ENCODE results near the gene PI16. TPM values are rescaled to one million over a fixed set of nuclear protein-coding genes. Genes with fewer than 3 reads are reported as not detected.
"Not testable (repeated sequence)": the region's sequence is repeated elsewhere in the genome, so short reads cannot be mapped to it uniquely, and the experiment has no call there.

The PI16 gene
- total and polyA plus RNA-seq, 7 donors = 0.85 to 50.7 (median 2.9) TPM

DNA sequence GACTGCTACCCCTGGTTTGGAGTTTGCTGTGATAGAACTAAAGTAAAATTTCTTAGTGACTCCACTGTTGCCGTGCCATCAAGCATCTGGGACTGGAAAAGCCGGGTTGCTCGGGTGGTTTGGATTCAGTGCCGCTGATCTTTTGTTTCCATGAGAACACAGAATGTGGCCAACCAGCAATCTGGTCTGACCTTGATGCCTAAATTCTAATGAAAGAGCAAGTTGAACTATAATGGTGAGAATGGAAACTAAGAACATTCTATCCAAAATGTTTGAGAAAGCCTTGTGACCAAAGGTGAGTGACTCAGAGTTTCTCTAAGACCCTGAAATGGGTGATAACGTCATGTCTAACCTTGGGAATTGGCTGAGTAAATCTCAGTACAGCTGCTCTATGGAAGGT, 9.9 kb upstream of the PI16 start:
- 75 to 85% methylated on average over 5 of the region's 5 CpGs for WGBS, 2 donors
- H3K27me3 ChIP-seq = peaks cover 0 to 4% (median 0%) of the 10 kb centered on the region in 3 donors
- H3K9me3 ChIP-seq = no peaks in the 10 kb centered on the region
- DNase-seq = no peak
- no peak overlapping the region for H3K27ac ChIP-seq
- TF ChIP-seq POLR2AphosphoS5 (IDR thresholded peaks at IDR 0.05) (no peak), POLR2A (IDR thresholded peaks at IDR 0.05) (no peak), CTCF (IDR thresholded peaks at IDR 0.05) (no peak), EP300 (IDR thresholded peaks at IDR 0.05) (no peak)
- H3K4me1 ChIP-seq = no peaks in the 10 kb centered on the region
- intact Hi-C loops (cut with DNase I) = no loop called here
- no peaks in the 10 kb centered on the region for H3K36me3 ChIP-seq
- no peak overlapping the region for H3K4me3 ChIP-seq

DNA sequence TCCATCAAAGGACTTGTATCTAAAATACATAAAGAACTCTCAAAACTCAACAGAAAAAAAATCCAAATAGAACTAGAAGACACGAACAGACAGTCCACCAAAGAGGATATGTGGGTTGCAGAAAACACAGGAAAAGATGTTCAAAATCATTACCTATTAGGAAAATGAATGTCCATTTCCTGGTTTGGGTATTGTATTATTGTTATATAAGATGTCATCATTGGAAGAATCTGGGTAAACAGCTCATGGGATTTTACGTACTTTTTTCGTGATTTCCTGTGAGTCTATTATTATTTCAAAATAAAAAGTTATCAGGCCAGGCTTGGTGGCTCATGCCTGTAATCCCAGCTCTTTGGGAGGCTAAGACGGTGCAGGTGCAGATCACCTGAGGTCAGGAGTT, 9.2 kb upstream of the PI16 start:
- Histone ChIP-seq H3K27ac (no peak overlapping the region), H3K4me1 (no peaks in the 10 kb centered on the region), H3K27me3 (peaks cover 0 to 4% (median 0%) of the 10 kb centered on the region in 3 donors), H3K9me3 (no peaks in the 10 kb centered on the region), H3K36me3 (no peaks in the 10 kb centered on the region), H3K4me3 (no peak overlapping the region)
- TF ChIP-seq CTCF (IDR thresholded peaks at IDR 0.05) (no peak), EP300 (IDR thresholded peaks at IDR 0.05) (no peak), POLR2A (IDR thresholded peaks at IDR 0.05) (no peak), POLR2AphosphoS5 (IDR thresholded peaks at IDR 0.05) (no peak)
- intact Hi-C loops (cut with DNase I) = no loop called here
- 83 to 92% methylated on average over 4 of the region's 4 CpGs for WGBS, 2 donors
- DNase-seq = no peak

GRCh38 chr6:36946526-36946925, 8.0 kb upstream of the PI16 start:
- no peaks in the 10 kb centered on the region for H3K9me3 ChIP-seq
- no peak for DNase-seq
- TF ChIP-seq EP300 (IDR thresholded peaks at IDR 0.05) = no peak
- TF ChIP-seq POLR2A (IDR thresholded peaks at IDR 0.05) = no peak
- no peak for TF ChIP-seq POLR2AphosphoS5 (IDR thresholded peaks at IDR 0.05)
- TF ChIP-seq CTCF (IDR thresholded peaks at IDR 0.05) = no peak
- H3K27ac ChIP-seq = no peak overlapping the region
- H3K4me3 ChIP-seq = no peak overlapping the region
- no peaks in the 10 kb centered on the region for H3K27me3 ChIP-seq
- no peaks in the 10 kb centered on the region for H3K4me1 ChIP-seq
- intact Hi-C loops (cut with DNase I) = no loop called here
- H3K36me3 ChIP-seq = no peaks in the 10 kb centered on the region
- WGBS, 2 donors = 82 to 96% methylated on average over 4 of the region's 4 CpGs

- Histone ChIP-seq H3K9me3 (no peaks in the 10 kb centered on the region), H3K4me1 (no peaks in the 10 kb centered on the region), H3K36me3 (no peaks in the 10 kb centered on the region), H3K4me3 (no peak overlapping the region), H3K27me3 (no peaks in the 10 kb centered on the region), H3K27ac (no peak overlapping the region)
- TF ChIP-seq POLR2A (IDR thresholded peaks at IDR 0.05) (no peak), POLR2AphosphoS5 (IDR thresholded peaks at IDR 0.05) (no peak), CTCF (IDR thresholded peaks at IDR 0.05) (no peak), EP300 (IDR thresholded peaks at IDR 0.05) (no peak)
- intact Hi-C loops (cut with DNase I) = no loop called here
- WGBS, 2 donors = 67 to 78% methylated on average over 12 of the region's 12 CpGs
- no peak for DNase-seq
Observed at GRCh38 chr6:36947570-36948351, 6.8 kb upstream of the PI16 start.

- H3K4me3 ChIP-seq; H3K4me1 ChIP-seq; H3K27me3 ChIP-seq; H3K9me3 ChIP-seq; intact Hi-C loops (cut with DNase I); H3K27ac ChIP-seq; DNase-seq; H3K36me3 ChIP-seq: not testable (repeated sequence)
- WGBS, 2 donors = 93 to 96% methylated on average over 9 of the region's 9 CpGs
Observed at GRCh38 chr6:36949076-36949475, 5.5 kb upstream of the PI16 start.

Data from sigmoid colon (tissue), 7 donors.